Activated CD8-positive, alpha-beta T cell treated with anti-CD3 and anti-CD28 coated beads for 36 hours (primary cell): Measurements from ENCODE around the gene HS1BP3. TPM values are rescaled to one million over a fixed set of nuclear protein-coding genes. Genes with fewer than 3 reads are reported as not detected.

Experiments used
- ATAC-seq: fragments of 200-7000 bp; cut with Tn5 transposase; one replicate; pipeline ENCODE4 v1.10.0; 2021; ENCODE audit warnings: mild to moderate bottlenecking, moderate library complexity
- CTCF ChIA-PET: fragments of 350-600 bp; sonication (Branson Sonifier 250); formaldehyde crosslinking; loops from one replicate; lab custom pipeline; 2021; ENCODE audit warnings: antibody characterized with exemption; lab: Charles Lee
- POLR2A ChIA-PET: fragments of 350-600 bp; sonication (Branson Sonifier 250); formaldehyde crosslinking; loops from one replicate; lab custom pipeline; 2021; ENCODE audit warnings: antibody characterized with exemption; lab: Charles Lee
- DNase-seq: peaks from one replicate; pipeline ENCODE4 v3.0.0-alpha.2; 2020
- H3K27ac Mint-ChIP-seq: one replicate; pipeline ENCODE4 v1.8.0; 2021; ENCODE audit warnings: mild to moderate bottlenecking, mixed read lengths
- H3K27me3 Mint-ChIP-seq: one replicate; pipeline ENCODE4 v1.8.0; 2021; ENCODE audit warnings: mixed read lengths
- H3K36me3 Mint-ChIP-seq: one replicate; pipeline ENCODE4 v1.8.0; 2021; ENCODE audit warnings: low read depth, mixed read lengths
- H3K4me1 Mint-ChIP-seq: one replicate; pipeline ENCODE4 v1.8.0; 2021; ENCODE audit warnings: low read depth, mixed read lengths
- H3K4me3 Mint-ChIP-seq: one replicate; pipeline ENCODE4 v1.8.0; 2021; ENCODE audit warnings: mild to moderate bottlenecking, moderate library complexity, mixed read lengths
- H3K9me3 Mint-ChIP-seq: one replicate; pipeline ENCODE4 v1.8.0; 2021; ENCODE audit warnings: mixed read lengths
- CTCF ChIP-seq: fragments of 200-600 bp; IDR thresholded peaks from one replicate; pipeline ENCODE4 v1.8.0; 2022; ENCODE audit warnings: antibody characterized with exemption, mild to moderate bottlenecking
- intact Hi-C: fragments of 100-400 bp; cut with micrococcal nuclease; formaldehyde crosslinking; loops from one replicate; pipeline ENCODE4 v1.10.0; 2022
- total RNA-seq, 2 experiments: library from RNA; stranded (reverse); gene quantifications; one replicate each; pipeline ENCODE4 v1.2.3, GENCODE V29; 2021

The HS1BP3 gene
- total RNA-seq, 2 experiments from 2014 or later, result 6.5 to 7.9 TPM

GRCh38 chr2:20661421-20662307, 10.8 kb upstream of the HS1BP3 start:
- Mint-ChIP-seq H3K27me3 (peaks cover 50% of the 10 kb centered on the region), H3K4me1 (peaks cover 11% of the 10 kb centered on the region), H3K36me3 (no peaks in the 10 kb centered on the region), H3K4me3 (no peak overlapping the region), H3K27ac (no peak overlapping the region), H3K9me3 (no peaks in the 10 kb centered on the region)
- ATAC-seq (peak; percentile 86), DNase-seq (peak; percentile 72)
- POLR2A ChIA-PET, result interaction anchor here (0.9 to 1.0 kb wide), 3 partner anchors 10 to 160 kb away, joined by 3 to 4 read pairs (median 3); partner anchors contain the start of gene HS1BP3
- CTCF ChIA-PET, result interaction anchor here (0.6 to 6.6 kb wide), 49 partner anchors 10 to 456 kb away, joined by 3 to 186 read pairs (median 4); partner anchors contain the start of genes HS1BP3, LDAH and RHOB
- intact Hi-C loops, result loop anchor here (1.0 kb wide), 1 partner anchor 302 kb away; no protein-coding TSS in a partner anchor
- TF ChIP-seq CTCF, result peak; percentile 93

- peaks cover 6% of the 10 kb centered on the region for H3K4me1 Mint-ChIP-seq
- ATAC-seq, result no peak
- no peak for DNase-seq
- no peak overlapping the region for H3K4me3 Mint-ChIP-seq
- intact Hi-C loops, result loop anchor here (1.0 kb wide), 1 partner anchor 303 kb away; no protein-coding TSS in a partner anchor
- H3K9me3 Mint-ChIP-seq, result no peaks in the 10 kb centered on the region
- ChIA-PET POLR2A (interaction anchor here (0.9 to 1.0 kb wide), 3 partner anchors 10 to 161 kb away, joined by 3 to 4 read pairs (median 3); partner anchors contain the start of gene HS1BP3), CTCF (interaction anchor here (0.6 to 6.6 kb wide), 37 partner anchors 9 to 457 kb away, joined by 3 to 186 read pairs (median 5); partner anchors contain the start of genes HS1BP3, LDAH and RHOB)
- TF ChIP-seq CTCF, result no peak
- no peaks in the 10 kb centered on the region for H3K36me3 Mint-ChIP-seq
- H3K27me3 Mint-ChIP-seq, result peaks cover 46% of the 10 kb centered on the region
- H3K27ac Mint-ChIP-seq, result no peak overlapping the region
These were observed 9.9 kb upstream of the HS1BP3 start for GRCh38 chr2:20660506-20661420.

- ChIA-PET POLR2A (interaction anchor here (1.4 kb wide), 1 partner anchor 15 kb away, joined by 3 read pairs; no protein-coding TSS in a partner anchor), CTCF (interaction anchor here (1.7 to 3.9 kb wide), 3 partner anchors 14 to 305 kb away, joined by 4 to 23 read pairs (median 11); no protein-coding TSS in a partner anchor)
- peaks cover 24% of the 10 kb centered on the region for H3K27me3 Mint-ChIP-seq
- intact Hi-C loops, result no loop called here
- no peaks in the 10 kb centered on the region for H3K4me1 Mint-ChIP-seq
- no peak for TF ChIP-seq CTCF
- H3K9me3 Mint-ChIP-seq, result no peaks in the 10 kb centered on the region
- ATAC-seq, result no peak
- no peak for DNase-seq
- no peak overlapping the region for H3K27ac Mint-ChIP-seq
- H3K36me3 Mint-ChIP-seq, result no peaks in the 10 kb centered on the region
- no peak overlapping the region for H3K4me3 Mint-ChIP-seq
These were observed 6.8 kb upstream of the HS1BP3 start for GRCh38 chr2:20657522-20658235.

- ChIA-PET CTCF (interaction anchor here (0.7 to 3.9 kb wide), 5 partner anchors 13 to 306 kb away, joined by 3 to 23 read pairs (median 4); no protein-coding TSS in a partner anchor), POLR2A (interaction anchor here (1.4 kb wide), 1 partner anchor 14 kb away, joined by 3 read pairs; no protein-coding TSS in a partner anchor)
- Mint-ChIP-seq H3K27ac (no peak overlapping the region), H3K27me3 (peaks cover 14% of the 10 kb centered on the region), H3K9me3 (no peaks in the 10 kb centered on the region), H3K4me3 (no peak overlapping the region), H3K4me1 (no peaks in the 10 kb centered on the region), H3K36me3 (no peaks in the 10 kb centered on the region)
- ATAC-seq, result no peak
- DNase-seq, result no peak
- TF ChIP-seq CTCF, result no peak
- intact Hi-C loops, result no loop called here
These were observed 5.7 kb upstream of the HS1BP3 start for GRCh38 chr2:20656561-20656960.
